ENCODE results near the gene ANKK1. TPM values are rescaled to one million over a fixed set of nuclear protein-coding genes. Genes with fewer than 3 reads are reported as not detected.

ANKK1 gene
- total and polyA plus RNA-seq, 8 donors, result 0.12 to 2.1 (median 0.22) TPM; not detected in 1

- ATAC-seq (no peak), DNase-seq (no peak), FAIRE-seq (no peak)
- H3K27ac ChIP-seq, result no peak overlapping the region
- intact Hi-C loops (cut with DNase I), result no loop called here
- no peaks in the 10 kb centered on the region for H3K4me1 ChIP-seq
- H3K36me3 ChIP-seq, result no peaks in the 10 kb centered on the region
- WGBS, 2 donors, result 58 to 68% methylated on average over 7 of the region's 7 CpGs
- TF ChIP-seq CTCF (IDR thresholded peaks at IDR 0.05), result no peak
- H3K9me3 ChIP-seq, result no peaks in the 10 kb centered on the region
- H3K4me3 ChIP-seq, result no peak overlapping the region
- H3K27me3 ChIP-seq, result no peaks in the 10 kb centered on the region
Observed at GRCh38 chr11:113405724-113406478, 18.3 kb downstream of the ANKK1 start.

- 62 to 65% methylated on average over 3 of the region's 3 CpGs for WGBS, 2 donors
- H3K27me3 ChIP-seq, result no peaks in the 10 kb centered on the region
Observed at GRCh38 chr11:113407163-113407562, 19.6 kb downstream of the ANKK1 start.

GRCh38 chr11:113408206-113408605, 20.6 kb downstream of the ANKK1 start:
- no peak overlapping the region for H3K4me3 ChIP-seq
- 45% methylated on average over 9 of the region's 9 CpGs for WGBS, 2 donors
- DNase-seq (no peak), ATAC-seq (no peak), FAIRE-seq (no peak)
- intact Hi-C loops (cut with DNase I), result no loop called here
- no peaks in the 10 kb centered on the region for H3K36me3 ChIP-seq
- H3K9me3 ChIP-seq, result no peaks in the 10 kb centered on the region
- H3K27me3 ChIP-seq, result no peaks in the 10 kb centered on the region
- no peak for TF ChIP-seq CTCF (IDR thresholded peaks at IDR 0.05)
- H3K27ac ChIP-seq, result no peak overlapping the region
- H3K4me1 ChIP-seq, result no peaks in the 10 kb centered on the region

More at GRCh38 chr11:113407163-113407562, 19.6 kb downstream of the ANKK1 start:
- Histone ChIP-seq H3K4me3 (no peak overlapping the region), H3K36me3 (no peaks in the 10 kb centered on the region), H3K9me3 (no peaks in the 10 kb centered on the region), H3K4me1 (no peaks in the 10 kb centered on the region), H3K27ac (no peak overlapping the region)
- FAIRE-seq, result no peak
- no peak for TF ChIP-seq CTCF (IDR thresholded peaks at IDR 0.05)
- no peak for ATAC-seq
- intact Hi-C loops (cut with DNase I), result no loop called here
- DNase-seq, result no peak

GRCh38 chr11:113408887-113409286, 21.3 kb downstream of the ANKK1 start:
- intact Hi-C loops (cut with DNase I), result no loop called here
- WGBS, 2 donors, result 77 to 87% methylated on average over 9 of the region's 9 CpGs

More at GRCh38 chr11:113408887-113409286, 21.3 kb downstream of the ANKK1 start:
- Histone ChIP-seq H3K27ac (no peak overlapping the region), H3K4me1 (no peaks in the 10 kb centered on the region), H3K27me3 (no peaks in the 10 kb centered on the region), H3K9me3 (no peaks in the 10 kb centered on the region), H3K4me3 (no peak overlapping the region), H3K36me3 (no peaks in the 10 kb centered on the region)
- FAIRE-seq, result no peak
- no peak for DNase-seq
- no peak for ATAC-seq
- TF ChIP-seq CTCF (IDR thresholded peaks at IDR 0.05), result no peak

Data from pancreas (tissue), 10 donors.